Thoracic aorta (tissue), 2 donors: ENCODE data around the gene WDPCP. TPM values are rescaled to one million over a fixed set of nuclear protein-coding genes. Genes with fewer than 3 reads are reported as not detected.

Experiments used
- ATAC-seq: fragments of 150-250 bp; one replicate; pipeline ENCODE4 v1.8.0; 2017; ENCODE audit warnings: low read depth; ENCODE audit not compliant: insufficient number of reproducible peaks, low FRiP score
- DNase-seq: peaks from one replicate; pipeline ENCODE4 v3.0.0-alpha.2; 2020; ENCODE audit warnings: low spot score
- H3K27ac ChIP-seq, 2 donors: fragments of 200-600 bp; sonication (generic); 1 replicate in 1 of 2; 2 replicates in 1 of 2; pipeline ENCODE4 v1.5.1; 2016; ENCODE audit warnings: mild to moderate bottlenecking in 2 of 2, moderate library complexity in 2 of 2
- H3K27me3 ChIP-seq: fragments of 200-600 bp; sonication (generic); replicated peaks from 2 replicates; pipeline ENCODE4 v1.6.0; 2016; ENCODE audit warnings: mild to moderate bottlenecking; ENCODE audit not compliant: insufficient read depth
- H3K36me3 ChIP-seq: fragments of 200-600 bp; sonication (generic); one replicate; pipeline ENCODE4 v1.5.1; 2016
- H3K4me1 ChIP-seq, 2 donors: fragments of 200-600 bp; sonication (generic); 1 replicate in 1 of 2; 2 replicates in 1 of 2; pipeline versions ENCODE4 v1.5.1 to v1.6.0; 2016; ENCODE audit warnings: low read depth in 2 of 2, mild to moderate bottlenecking in 1 of 2; ENCODE audit not compliant: control insufficient read depth in 1 of 2
- H3K4me3 ChIP-seq: fragments of 200-600 bp; sonication (generic); 2 replicates; pipeline ENCODE4 v1.5.1; 2016; ENCODE audit warnings: mild to moderate bottlenecking
- H3K9me3 ChIP-seq: fragments of 200-600 bp; sonication (generic); 2 replicates; pipeline ENCODE4 v1.5.1; 2016
- total RNA-seq, 2 donors: library from RNA; depleted of rRNA; stranded (reverse); fragments of >200 nt; gene quantifications; one replicate each; pipeline versions ENCODE4 v1.1.0 to v1.2.3, GENCODE V29; 2016
- TF ChIP-seq, protein P1 (sequence below): fragments of 200-600 bp; sonication (generic); IDR thresholded peaks from one replicate; pipeline ENCODE4 v1.5.1; 2019; ENCODE audit warnings: antibody characterized with exemption

Gene WDPCP
- total RNA-seq, 2 donors from 2014 or later, result 13.7 to 16.2 TPM

DNA sequence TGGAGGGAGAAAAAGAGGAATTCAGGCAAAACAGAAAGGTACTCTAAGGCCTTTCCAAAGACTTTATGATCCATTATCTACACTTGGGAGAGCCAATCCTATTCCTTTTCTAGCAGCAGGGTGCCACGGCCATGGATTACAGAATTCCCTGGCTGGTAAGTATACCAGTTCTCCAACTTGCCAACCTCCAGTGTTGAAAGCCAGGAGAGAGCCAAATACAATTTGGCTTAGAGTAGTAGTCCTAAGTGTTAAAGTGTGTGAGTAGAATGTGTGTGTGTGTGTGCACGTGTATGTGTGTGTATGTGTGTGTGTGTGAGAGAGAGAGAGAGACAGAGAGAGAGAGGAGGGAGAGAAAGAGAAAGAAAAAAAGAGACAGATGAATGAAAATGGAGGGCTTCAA lies 43.3 kb downstream of the WDPCP start:
- Histone ChIP-seq H3K9me3 (no peaks in the 10 kb centered on the region), H3K4me1 (no peaks in the 10 kb centered on the region), H3K36me3 (no peaks in the 10 kb centered on the region), H3K27ac (no peak overlapping the region), H3K4me3 (no peak overlapping the region), H3K27me3 (no peaks in the 10 kb centered on the region)
- no peak for DNase-seq
- no peak for ATAC-seq
- TF ChIP-seq, protein P1, sequence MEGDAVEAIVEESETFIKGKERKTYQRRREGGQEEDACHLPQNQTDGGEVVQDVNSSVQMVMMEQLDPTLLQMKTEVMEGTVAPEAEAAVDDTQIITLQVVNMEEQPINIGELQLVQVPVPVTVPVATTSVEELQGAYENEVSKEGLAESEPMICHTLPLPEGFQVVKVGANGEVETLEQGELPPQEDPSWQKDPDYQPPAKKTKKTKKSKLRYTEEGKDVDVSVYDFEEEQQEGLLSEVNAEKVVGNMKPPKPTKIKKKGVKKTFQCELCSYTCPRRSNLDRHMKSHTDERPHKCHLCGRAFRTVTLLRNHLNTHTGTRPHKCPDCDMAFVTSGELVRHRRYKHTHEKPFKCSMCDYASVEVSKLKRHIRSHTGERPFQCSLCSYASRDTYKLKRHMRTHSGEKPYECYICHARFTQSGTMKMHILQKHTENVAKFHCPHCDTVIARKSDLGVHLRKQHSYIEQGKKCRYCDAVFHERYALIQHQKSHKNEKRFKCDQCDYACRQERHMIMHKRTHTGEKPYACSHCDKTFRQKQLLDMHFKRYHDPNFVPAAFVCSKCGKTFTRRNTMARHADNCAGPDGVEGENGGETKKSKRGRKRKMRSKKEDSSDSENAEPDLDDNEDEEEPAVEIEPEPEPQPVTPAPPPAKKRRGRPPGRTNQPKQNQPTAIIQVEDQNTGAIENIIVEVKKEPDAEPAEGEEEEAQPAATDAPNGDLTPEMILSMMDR, result no peak

DNA sequence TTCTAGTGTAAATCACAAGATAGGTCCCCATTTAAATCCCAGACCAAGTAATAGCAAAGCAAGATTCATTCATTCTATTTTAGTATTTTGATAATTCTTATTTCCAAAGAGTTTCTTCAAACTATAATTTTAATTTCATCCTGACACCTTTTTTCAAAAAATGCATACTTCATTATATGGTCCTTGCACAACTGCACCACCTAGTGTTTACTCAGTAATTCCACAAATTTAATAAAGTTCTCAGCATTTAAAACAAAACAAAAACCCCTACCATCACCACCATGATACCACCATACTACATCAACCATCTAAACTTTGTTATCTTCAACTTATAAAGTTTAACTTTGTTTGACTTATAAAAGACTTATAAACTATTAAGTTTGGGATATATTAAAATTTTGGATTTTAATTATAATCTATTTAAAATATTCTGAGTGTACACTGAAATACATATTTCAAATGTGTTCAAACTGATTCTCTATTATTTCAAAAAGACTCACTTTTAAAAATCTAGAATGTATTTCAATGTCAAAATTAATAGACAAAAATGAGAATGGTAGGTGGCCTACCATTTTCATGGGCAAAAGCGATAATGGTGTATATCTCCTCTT lies 44.2 kb downstream of the WDPCP start:
- ATAC-seq, result no peak
- H3K4me1 ChIP-seq, result no peaks in the 10 kb centered on the region
- no peaks in the 10 kb centered on the region for H3K36me3 ChIP-seq
- no peak overlapping the region for H3K27ac ChIP-seq
- DNase-seq, result no peak
- TF ChIP-seq, protein P1, result no peak
- no peaks in the 10 kb centered on the region for H3K27me3 ChIP-seq
- H3K9me3 ChIP-seq, result no peaks in the 10 kb centered on the region
- no peak overlapping the region for H3K4me3 ChIP-seq

DNA sequence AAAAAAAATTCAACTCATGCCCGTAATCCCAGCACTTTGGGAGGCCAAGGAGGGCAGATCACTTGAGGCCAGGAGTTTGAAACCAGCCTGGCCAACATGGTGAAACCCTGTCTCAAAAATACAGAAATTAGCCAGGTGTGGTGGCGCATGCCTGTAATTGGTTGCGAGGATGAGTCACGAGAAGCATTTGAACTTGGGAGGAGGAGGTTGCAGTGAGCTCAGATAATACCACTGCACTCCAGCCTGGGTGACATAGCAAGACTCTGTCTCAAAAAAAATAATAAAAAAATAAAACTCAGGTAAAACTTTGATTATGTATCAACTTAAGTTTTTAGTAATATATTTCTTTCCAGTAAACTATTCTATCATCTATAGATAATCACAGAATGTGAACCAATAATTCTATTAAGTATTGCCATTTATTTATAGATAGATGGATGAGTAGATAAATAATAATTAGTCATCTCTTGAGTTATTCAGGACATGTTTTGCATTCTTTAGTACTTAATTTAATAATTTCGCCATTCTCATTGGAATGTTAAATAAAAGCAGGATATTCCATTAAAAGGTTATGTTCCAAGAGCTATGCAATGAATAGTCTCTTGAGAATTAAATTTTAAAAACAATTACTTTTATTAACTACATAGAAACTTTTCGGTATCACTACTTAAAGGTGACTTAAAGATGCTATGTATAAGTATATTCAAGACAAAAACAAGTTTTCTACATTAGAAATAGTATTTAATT lies 48.7 kb downstream of the WDPCP start:
- no peaks in the 10 kb centered on the region for H3K27me3 ChIP-seq
- no peak overlapping the region for H3K4me3 ChIP-seq
- H3K27ac ChIP-seq, result no peak overlapping the region
- TF ChIP-seq, protein P1, result no peak
- ATAC-seq, result no peak
- H3K36me3 ChIP-seq, result no peaks in the 10 kb centered on the region
- no peaks in the 10 kb centered on the region for H3K4me1 ChIP-seq
- no peaks in the 10 kb centered on the region for H3K9me3 ChIP-seq
- DNase-seq, result no peak

DNA sequence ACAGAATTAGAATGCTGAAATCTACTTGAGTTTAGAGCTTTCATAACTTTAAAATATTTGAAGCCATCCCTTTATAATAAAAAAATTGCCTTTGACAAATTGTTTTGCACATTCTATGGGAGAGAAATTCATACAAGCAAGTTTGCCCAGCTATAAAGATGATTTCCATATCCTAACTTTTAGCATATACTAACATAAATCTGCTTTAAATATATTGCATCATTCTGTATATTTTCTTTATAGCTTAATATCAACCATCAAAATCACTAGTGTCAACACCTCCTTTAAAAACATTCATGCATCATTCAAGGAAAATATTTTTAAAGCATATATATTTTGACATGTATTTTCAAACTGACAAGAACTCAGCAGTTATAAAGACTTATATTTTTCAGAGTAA lies 49.9 kb downstream of the WDPCP start:
- ATAC-seq (no peak), DNase-seq (no peak)
- Histone ChIP-seq H3K9me3 (no peaks in the 10 kb centered on the region), H3K36me3 (no peaks in the 10 kb centered on the region), H3K27me3 (no peaks in the 10 kb centered on the region), H3K4me1 (no peaks in the 10 kb centered on the region), H3K27ac (no peak overlapping the region), H3K4me3 (no peak overlapping the region)
- TF ChIP-seq, protein P1, result no peak

DNA sequence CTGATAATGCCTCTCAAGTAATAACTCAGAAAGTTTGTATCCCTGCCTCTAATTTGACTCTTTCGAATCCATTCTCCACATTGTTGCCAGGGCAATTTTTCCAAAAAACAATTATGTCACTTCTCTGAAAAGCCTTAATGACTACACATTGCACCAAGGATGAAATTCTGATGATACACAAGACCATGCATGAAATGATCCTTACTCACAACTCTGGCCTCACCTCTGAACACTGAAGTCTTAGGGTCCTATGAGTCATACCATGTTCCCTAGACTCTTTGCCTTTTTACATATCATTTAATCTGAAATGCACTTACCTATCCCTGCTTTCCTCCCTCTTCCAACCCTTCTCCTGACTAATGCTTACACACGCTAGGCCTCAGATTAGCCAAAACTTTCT lies 51.0 kb downstream of the WDPCP start:
- no peak overlapping the region for H3K27ac ChIP-seq
- no peaks in the 10 kb centered on the region for H3K27me3 ChIP-seq
- no peaks in the 10 kb centered on the region for H3K36me3 ChIP-seq
- ATAC-seq (no peak), DNase-seq (no peak)
- no peaks in the 10 kb centered on the region for H3K4me1 ChIP-seq
- H3K4me3 ChIP-seq, result no peak overlapping the region
- TF ChIP-seq, protein P1, result no peak
- H3K9me3 ChIP-seq, result peaks cover 3% of the 10 kb centered on the region
